Activated CD4-positive, alpha-beta T cell treated with anti-CD3 and anti-CD28 coated beads, Interleukin-2, amount 50 U/mL, for 4 hours (primary cell): ENCODE results near the gene FAM222A.

ENCODE experiments used
- DNase-seq, 2 experiments: peaks; one replicate each; pipeline ENCODE4 v3.0.0-alpha.2; 2020

FAM222A gene

DNA sequence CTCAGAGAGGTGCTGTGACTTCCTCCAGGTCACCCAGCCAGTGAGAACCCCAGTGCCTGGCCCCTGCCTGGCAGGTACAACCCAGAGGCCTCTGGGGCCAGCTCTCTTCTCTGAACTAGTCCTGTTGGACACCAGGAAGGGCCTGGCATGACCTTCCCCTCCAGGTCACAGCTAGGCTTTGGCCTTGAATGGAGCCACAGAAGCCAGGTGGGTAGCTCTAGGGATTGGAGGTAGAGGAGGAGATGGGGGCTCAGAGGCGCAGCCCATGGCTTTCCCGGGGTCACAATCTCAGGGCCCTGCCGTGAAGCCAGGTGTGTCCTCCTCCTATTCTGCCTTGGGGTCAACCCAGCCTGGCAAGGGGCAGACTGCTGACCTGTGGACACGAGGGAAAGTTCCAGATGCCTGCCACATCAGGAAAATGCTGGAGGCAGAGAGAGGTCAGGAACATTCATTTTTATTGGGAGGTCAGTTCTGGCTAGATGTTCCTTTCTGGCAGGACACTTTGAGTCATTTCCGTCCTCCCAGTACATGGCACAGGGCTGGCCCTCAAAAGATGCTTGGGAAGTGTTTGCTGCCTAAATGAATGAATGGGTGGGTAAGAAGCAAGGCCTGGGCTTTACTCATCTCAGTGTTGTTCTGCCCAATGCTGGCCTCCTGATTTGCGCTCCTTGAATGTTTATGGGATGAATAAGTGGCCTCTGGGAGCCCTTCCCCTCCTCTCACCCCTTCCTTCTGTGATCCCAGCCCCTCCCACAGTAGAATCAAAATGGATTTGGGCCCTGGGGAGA, 25.4 kb downstream of the FAM222A start:
- no peak for DNase-seq

DNA sequence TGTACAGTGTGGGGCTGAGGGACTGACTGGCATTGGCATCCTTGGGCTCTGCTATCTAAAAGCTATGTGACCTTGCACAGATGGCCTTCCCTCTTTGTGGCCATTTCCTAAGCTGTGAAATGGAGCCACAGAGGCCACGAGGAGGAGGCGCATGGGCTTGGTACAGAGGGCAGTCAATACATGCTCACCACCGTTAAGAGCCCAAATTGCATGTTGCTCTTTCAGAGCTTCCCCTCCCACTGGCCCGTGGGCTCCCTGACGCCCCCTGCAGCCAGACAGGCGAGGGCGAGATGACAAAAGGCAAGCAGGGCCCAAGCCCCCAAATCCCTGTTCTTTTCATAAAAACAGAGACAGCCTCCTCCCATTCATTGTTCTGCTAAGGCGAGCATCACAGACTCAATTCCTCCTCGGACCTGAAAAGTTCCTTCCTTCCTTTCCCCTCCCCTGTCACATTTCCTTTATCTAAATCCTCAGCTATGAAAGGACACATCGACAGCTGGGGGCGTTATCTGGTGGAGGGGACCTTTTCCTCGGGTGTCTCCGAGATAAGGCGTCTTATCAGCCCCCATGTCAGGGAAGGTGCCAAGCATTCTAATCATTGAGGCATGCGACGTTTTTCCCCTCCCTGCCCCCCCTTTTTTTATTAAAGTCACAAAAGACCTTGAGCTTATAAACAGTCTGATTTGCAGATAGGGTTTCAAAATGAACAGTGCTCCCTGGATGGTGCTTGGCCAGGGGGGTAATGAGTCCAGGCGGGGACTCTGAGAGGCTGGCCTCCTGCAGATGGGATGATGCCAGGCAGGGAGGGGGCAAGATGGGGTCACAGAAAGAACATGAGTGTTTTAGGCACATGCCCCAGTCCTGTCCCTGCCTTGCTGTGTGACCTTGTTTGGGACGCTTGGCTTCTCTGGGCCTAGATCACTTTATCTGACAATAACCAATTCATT, 26.4 kb downstream of the FAM222A start:
- no peak for DNase-seq

DNA sequence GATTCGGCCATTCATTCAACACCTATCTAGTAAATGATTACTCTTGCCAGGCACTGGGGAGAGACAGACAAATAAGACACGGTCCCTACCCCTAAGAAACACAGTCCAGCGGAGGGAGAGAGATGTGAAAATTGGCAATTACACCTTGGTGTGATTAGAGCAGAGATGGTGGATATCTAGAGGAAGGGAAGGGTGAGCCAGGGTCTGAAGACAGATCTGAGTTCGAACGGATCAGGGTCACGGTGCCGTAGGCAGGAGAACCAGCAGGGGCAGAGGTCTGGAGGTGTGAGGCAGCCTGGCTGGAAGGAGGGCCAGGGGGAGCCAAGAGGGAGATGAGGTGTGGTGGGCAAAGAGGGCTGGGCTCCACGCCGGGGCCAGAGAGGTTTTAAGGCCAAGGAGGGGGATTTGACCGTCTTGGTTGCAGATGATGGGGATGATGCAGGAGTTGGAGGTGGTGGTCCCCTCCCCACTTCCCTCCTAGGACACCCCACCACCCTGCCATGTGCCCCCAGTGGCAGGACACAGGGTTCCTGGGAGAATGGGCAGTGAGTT, 27.1 kb downstream of the FAM222A start:
- DNase-seq, result no peak

- DNase-seq, result no peak
These were observed 27.8 kb downstream of the FAM222A start for GRCh38 chr12:109741286-109741969.

DNA sequence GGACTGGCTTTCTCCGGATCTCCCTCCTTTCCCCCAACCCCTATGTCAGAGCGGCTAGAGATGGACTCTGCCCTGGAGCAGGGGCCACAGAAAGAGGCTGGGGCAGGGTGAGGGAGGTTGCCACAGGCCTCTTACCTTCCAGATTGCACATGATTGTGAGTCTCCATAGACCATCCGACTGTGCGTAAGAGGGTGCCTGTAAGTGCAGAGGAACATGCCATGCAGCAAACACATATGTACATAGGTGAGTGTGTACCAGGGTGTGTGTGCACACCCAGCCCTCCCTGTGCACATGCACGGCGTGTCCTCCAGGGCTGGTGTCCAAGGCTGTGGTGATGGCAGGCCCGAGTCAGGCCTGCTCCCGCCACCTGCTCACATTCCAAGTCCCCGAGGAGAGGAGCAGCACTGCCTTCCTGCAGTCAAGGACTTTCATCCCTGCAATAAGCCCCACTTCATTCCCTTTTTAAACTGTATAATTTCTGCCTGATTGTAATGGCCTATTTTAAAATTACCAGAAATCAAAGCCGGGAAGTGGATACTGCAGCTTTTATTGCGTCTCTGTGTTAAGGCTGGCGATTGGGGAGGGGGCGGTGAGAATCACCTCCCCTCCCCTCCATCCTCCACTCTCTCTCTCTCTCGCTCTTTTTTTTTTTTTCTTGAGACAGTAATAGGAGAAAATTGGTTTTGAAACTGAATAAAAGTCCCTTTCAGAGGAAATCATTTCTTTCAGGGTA, 28.5 kb downstream of the FAM222A start:
- DNase-seq, result no peak

- no peak for DNase-seq
These were observed 29.7 kb downstream of the FAM222A start for GRCh38 chr12:109743076-109743910.

DNA sequence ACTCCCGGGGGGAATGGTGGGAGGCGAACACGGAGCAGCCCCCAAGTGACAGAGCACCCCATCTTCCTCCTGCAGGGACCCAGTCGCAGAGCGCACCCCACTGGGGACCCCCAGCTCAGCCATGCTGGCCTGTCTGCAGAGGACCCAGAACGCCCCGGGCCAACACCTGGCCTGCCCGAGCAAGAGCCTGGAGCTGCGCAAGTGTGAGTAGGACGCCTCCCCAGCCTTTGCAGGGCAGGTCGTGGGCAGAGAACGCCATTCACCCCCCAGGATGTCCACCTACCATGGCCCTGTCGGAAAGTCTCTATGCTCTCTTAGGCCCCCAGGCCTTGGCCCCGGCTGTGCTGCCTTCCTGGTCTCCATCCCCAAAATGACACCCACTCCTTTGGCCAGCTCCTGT, 30.4 kb downstream of the FAM222A start:
- no peak for DNase-seq

GRCh38 chr12:109744986-109745942, 31.6 kb downstream of the FAM222A start:
- no peak for DNase-seq

GRCh38 chr12:109752117-109753053, 38.8 kb downstream of the FAM222A start:
- no peak for DNase-seq

GRCh38 chr12:109753054-109753401, 39.4 kb downstream of the FAM222A start:
- DNase-seq, result no peak

DNA sequence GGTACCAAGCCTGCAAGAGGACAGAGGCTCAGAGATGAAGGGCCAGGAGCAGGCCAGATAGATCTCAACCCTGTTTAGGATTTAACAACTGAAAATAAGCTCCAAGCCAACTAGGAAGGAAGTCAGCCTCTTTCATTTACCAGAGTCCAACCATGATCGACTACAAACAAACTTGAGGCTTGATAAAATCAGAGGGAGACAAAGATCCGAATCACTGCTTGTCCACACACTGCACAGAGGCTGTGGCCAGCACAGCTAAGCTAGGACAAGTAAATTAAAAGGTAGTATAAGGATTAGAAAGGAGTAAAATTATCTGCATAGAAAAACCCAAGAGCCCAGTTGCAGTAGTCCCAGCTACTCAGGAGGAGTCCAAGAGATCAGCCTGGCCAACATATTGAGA, 40.3 kb downstream of the FAM222A start:
- DNase-seq, result no peak

DNA sequence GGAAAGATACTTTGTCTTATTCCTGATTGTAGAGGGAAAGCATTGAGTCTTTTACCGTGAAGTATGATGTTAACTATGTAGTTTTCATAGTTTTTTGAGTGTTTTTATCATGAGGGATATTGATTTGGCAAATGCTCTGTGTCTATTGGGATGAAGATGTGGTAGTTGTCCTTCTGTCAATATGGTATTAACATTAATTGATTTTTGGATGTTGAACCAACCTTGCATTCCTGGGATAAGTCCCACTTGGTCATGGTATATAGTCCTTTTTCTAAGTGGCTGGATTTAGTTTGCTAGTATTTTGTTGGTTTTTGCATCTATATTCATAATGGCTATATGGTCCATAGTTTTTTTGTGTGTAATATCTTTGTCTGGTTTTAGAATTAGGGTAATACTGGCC, 42.8 kb downstream of the FAM222A start:
- DNase-seq, result no peak

DNA sequence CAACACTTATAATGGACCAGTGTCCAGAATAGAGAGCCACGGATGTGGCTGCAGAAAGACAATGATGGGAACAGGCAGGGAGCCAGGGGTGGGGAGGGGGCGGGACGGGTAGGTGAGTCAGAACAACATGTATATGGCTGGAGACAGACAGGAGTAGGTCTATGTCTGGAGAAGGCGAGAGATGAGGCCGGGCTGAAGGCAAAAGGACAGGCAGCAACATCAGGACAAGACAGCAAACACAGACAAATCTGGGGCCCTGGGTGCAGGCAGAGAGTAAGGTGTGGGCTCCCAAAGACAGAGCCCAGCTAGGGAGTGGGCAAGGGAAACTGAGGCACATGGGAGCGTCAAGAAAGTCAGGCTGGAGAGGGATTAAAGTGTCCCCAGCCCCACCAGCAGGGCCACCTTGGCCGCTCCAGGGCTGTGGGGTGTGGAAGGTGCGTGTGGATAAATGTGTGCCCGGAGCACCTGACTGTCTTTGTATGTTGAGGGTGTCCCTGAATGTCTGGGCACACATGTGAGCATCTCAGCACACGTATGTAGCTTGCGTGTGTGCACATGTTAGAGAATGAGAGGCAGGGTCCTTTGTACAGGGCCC, 44.1 kb downstream of the FAM222A start:
- no peak for DNase-seq

DNA sequence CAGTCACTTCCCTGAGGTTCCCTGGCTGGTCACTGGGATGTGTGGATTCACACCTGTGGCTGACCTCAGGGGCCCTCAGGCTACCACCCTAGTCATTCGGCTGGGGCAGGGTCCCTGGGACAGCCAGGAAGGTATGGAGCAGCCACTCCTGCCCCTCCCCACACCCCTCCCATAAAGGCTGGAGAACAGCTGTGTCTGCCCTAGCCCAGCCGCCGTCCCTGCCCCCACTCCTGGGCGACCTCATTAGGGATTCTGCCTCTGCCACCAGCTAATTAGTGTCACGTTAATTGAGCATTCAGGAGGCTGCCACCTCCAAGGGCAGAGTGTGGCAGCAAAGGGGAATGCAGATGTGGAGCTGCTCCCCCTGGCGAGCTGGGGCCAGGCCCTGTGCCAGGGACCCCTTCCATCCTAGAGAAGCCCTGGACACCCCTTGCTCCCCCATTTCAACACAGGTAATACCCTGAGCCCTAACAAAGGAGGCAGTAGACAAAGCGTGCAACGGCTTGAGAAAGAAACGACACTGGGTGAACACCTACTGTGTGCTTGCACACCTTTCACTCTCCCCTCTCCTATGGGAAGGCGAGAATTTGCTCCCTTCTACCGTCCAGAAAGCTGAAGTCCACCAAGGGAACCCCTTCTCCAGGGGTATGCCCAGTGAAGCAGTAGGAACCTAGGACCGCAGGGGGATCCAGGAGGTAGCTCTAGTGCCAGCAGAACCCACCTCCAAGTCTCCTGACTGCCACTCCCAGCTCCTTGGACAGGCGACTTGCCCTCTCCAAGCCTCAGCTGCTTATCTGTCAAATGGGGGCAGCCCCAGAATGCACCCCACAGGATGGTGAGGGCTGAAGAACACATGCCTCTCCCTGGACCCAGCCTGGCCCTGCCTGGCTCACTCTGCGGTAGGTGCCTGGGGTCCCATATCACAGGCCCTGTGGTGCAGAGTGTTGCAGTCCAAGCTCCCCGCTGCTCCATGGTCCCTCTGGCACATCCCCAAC, 45.1 kb downstream of the FAM222A start:
- DNase-seq, result no peak

DNA sequence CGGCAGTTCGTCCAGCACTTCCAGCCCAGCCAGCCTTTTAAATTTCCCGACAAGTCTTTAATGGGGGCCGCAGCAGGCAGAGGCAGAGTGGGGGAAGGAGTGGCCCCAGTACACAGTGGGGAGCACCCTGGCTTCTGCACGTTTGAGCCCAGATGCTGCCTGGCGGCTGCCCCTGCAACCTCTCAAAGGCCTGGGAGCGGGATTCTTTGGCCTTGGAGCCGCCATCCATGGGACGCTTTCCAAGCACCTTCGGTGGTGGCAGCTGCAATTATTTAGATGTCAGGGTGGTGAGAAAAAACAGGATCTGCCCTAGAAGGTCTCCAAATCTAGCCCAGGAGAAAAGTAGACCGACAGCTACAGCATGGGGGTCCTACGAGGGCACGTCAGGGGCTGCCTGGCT, 46.0 kb downstream of the FAM222A start:
- DNase-seq, result no peak

- DNase-seq, result no peak
These were observed 46.7 kb downstream of the FAM222A start for GRCh38 chr12:109760031-109760929.
